Measurements from ENCODE around the gene ACMSD.

DNA sequence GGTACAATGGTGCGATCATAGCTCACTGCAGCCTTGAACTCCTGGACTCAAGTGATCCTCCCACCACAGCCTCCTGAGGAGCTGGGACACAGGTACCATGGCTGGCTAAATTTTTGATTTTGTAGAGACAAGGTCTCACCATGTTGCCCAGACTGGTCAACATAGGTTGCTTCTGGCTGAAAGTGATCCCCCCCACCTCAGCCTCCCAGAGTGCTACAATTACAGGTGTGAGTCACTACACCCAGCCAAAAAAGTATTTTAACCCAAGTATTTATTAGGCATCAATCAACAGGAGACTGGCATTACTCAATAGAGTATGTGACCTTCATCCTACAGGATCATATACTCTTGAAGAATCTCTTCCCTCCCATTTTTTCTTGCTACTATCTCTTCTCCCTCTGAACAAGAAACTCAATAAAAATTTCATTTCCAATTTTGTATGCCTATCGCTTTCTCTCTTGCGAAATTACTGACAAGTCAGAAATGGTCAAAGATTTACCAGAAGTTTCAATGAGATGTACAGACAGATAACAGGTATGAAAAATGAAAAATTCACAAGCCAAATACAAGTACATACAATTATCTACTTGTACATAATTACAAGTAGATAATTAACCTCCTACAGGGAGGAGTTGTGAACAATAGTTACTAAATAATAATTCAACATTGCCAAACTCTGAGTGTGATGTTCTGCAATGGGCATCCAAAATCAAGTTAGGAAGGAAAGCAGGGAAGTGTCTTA is 45.3 kb downstream of the ACMSD start:
- TF ChIP-seq EZH2 (IDR thresholded peaks at IDR 0.05; ENCODE audit: low read length, unreplicated experiment) (no peak), EZH2phosphoT487 (IDR thresholded peaks at IDR 0.05; ENCODE audit: borderline replicate concordance, low read length) (no peak)
- TF ChIP-seq, protein P1, sequence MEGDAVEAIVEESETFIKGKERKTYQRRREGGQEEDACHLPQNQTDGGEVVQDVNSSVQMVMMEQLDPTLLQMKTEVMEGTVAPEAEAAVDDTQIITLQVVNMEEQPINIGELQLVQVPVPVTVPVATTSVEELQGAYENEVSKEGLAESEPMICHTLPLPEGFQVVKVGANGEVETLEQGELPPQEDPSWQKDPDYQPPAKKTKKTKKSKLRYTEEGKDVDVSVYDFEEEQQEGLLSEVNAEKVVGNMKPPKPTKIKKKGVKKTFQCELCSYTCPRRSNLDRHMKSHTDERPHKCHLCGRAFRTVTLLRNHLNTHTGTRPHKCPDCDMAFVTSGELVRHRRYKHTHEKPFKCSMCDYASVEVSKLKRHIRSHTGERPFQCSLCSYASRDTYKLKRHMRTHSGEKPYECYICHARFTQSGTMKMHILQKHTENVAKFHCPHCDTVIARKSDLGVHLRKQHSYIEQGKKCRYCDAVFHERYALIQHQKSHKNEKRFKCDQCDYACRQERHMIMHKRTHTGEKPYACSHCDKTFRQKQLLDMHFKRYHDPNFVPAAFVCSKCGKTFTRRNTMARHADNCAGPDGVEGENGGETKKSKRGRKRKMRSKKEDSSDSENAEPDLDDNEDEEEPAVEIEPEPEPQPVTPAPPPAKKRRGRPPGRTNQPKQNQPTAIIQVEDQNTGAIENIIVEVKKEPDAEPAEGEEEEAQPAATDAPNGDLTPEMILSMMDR (conservative IDR thresholded peaks at IDR 0.05; ENCODE audit: low read depth, low read length): no peak

Measured in PC-3 (cell line).